Measurements from ENCODE around the gene ETV2.
"Not testable (repeated sequence)": the region's sequence is repeated elsewhere in the genome, so short reads cannot be mapped to it uniquely, and the experiment has no call there.

The ETV2 gene

DNA sequence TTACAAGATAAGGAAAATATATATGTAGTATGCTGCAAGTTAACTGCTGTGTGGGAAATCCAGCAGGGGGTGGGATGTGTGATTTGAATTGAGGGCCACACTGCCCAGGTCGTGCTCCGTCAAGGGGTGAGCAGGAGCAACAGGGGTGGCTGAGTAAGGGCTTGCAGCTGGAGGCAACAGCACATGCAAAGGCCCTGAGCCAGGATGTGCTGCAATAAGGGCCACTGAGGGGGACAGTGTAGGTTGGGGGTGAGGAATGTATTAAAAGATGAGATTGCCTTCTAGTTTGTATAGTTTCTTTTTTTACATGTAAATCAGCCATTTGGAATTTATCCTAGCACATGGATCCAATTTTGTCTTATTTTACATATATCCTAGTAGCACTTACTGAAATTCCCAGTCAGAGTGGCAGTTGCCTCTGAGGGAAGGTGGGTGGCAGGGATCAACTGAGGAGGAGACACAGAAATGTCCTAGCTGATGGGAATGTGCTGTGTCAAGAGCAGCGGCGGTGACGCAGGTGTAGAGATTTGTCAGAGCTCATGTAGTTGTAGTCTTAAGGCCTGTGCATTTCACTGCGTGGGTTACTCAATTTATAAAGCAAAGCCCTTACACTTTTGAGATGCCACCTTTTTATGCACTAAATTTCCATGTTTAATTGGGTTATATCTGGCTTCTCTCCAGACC, 18.1 kb upstream of the ETV2 start:
- H3K4me3 ChIP-seq (ENCODE audit: low read depth, low read length), result no peak overlapping the region

DNA sequence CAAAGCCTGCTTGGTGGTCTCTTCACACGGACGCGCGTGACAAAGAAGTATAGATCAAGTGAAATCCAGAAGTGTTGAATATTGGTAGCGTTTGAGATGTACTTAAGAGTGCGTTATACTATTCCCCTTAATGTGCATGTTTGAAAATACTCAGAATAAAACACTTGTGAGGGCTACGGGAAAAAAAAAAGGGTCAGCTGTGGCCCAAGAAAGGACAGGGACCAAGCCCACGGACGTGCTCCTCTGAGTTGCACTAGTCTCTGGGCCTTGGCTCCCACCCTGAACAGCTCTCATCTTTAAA, 13.3 kb upstream of the ETV2 start:
- H3K4me3 ChIP-seq (ENCODE audit: low read depth, low read length), result peak overlapping the region; percentile 79

DNA sequence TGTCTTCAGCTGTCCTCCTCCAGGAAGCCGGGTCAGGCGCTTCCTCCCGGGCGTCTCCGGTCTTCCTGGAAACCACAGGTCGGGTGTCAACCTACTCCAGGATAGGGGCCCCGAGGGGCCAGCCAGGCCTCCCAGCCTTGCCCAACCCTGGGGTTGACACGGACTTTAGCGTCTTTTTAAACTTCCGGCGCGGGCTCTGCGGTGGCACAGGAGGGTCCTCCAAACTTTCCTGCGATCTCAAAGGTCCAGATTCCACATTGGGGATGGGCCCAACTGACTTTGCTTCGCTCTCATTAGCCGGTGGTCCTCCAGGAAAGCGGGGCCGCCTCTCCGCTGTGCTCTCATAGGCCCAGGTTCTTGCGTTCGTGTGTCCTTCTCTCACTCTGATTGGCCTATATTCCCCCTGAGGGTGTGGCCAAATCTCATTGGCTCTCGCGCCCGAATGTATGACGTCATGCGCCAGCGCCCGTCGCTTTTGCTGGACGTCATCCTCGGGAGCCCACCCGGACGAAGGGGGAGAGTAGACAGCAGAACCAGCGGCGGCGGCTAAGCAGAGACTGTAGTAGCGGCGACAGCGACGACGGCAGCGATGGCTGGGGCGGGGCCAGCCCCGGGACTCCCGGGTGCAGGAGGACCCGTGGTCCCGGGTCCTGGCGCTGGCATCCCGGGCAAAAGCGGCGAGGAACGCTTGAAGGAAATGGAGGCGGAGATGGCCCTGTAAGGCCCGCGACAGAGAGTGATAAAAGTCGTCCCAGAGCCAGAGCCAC, 12.8 kb upstream of the ETV2 start, which contains the start of gene RBM42:
Gene RBM42 (plus strand): TSS at position 472 of the 767 bp plus-strand sequence. CDS start 118 bp downstream, at position 590.
- peak within 1 kb of the TSS; percentile 79 for H3K4me3 ChIP-seq (ENCODE audit: low read depth, low read length)

DNA sequence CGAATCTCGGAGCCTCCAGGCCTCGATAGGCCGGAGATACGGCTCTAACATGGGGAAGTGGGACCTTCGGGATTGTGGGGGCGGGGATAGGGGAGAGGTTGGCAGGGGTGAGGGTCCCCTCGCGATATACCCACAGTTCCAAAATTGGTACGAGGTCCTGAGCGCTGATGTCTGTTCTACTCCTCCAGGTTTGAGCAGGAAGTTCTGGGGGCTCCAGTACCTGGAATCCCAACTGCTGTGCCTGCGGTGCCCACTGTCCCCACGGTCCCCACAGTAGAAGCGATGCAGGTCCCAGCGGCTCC, 12.3 kb upstream of the ETV2 start:
- peak overlapping the region; percentile 79 for H3K4me3 ChIP-seq (ENCODE audit: low read depth, low read length)

DNA sequence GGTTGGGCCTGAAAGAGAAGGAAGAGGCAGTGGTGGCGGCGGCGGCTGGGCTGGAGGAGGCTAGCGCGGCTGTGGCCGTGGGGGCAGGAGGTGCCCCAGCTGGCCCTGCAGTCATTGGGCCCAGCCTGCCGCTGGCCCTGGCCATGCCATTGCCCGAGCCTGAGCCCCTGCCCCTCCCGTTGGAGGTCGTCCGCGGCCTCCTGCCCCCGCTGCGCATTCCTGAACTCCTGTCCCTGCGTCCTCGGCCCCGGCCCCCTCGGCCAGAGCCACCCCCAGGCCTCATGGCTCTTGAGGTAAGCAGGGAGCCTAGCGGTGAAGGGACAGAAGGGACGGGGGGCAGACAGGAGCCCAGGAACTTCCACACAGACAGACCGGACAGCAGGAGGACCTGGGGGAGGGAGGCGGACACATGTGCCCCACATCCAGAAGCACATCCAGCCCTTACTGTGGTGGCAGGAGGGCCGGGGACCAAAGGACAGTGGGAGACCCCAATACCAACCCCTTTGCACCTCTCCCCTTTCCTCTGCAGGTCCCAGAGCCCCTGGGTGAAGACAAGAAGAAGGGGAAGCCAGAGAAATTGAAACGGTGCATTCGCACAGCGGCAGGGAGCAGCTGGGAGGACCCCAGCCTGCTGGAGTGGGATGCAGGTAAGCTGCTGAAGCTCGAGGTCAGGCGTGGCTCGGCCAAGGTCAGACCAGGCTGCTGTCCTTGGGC, 7.7 kb upstream of the ETV2 start:
- H3K4me3 ChIP-seq (ENCODE audit: low read depth, low read length), result no peak overlapping the region

DNA sequence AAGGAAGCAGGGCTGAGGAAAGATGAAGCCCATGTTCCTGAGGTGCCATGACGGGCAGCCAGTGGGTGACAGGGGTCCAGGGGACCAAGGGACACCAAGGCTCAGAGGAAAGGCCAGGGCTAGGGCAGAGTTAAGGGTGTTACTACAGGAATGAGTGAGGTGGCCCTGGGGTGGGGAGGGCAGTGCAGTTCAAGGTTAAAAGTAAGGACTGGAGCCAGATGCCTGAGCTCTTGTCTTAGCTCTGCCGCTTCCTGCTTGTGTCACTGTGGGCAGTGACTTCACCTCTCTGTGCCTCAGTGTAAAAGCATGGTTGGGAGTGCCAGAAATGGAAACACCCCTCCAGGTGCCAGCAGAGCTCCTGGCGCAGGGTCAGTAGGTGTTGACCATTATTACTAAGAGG, 4.9 kb upstream of the ETV2 start:
- H3K4me3 ChIP-seq (ENCODE audit: low read depth, low read length), result no peak overlapping the region

DNA sequence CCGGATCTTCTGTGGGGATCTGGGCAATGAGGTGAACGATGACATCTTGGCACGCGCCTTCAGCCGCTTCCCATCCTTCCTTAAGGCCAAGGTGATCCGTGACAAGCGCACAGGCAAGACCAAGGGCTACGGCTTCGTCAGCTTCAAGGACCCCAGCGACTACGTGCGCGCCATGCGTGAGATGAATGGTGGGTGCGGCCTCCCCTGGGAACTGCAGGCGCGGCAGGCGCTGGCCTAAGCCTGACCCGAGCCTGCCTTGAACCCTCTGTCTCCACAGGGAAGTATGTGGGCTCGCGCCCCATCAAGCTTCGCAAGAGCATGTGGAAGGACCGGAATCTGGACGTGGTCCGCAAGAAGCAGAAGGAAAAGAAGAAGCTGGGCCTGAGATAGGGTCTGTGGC, 4.4 kb upstream of the ETV2 start:
- H3K4me3 ChIP-seq (ENCODE audit: low read depth, low read length), result no peak overlapping the region

DNA sequence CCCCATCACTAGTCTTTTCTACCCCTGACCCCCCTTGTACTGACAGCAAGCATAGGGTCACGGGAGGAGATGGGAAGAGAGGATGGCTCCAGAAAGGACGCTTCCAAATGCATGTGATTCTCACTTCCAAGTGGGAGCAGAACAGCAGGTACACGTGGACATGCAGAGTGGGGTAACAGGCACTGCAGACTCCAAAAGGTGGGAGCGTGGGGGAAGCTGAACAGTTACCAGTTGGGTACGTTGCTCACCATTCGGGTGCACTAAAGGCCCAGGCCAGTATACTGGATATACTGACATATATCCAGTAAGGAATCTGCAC, 2.3 kb upstream of the ETV2 start:
- no peak overlapping the region for H3K4me3 ChIP-seq (ENCODE audit: low read depth, low read length)

DNA sequence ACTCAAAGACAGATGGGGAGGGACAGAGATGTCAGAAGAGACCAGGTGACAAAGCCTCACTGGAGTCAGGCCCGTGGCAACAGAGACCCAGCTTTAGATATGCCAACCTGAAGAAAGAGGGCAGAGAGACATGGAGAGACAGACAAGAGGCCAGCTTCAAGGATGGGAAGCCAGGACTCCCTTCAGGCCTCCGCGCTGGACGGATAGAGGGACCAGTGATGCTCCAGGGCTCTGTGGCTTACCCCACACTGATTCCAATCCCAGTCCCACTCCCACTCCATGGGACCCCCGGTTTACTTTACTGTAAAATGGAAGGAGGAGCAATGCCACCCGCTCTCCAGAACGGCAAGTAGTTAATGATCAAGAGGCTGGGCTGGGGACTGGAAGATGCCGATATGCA, 1.7 kb upstream of the ETV2 start:
- no peak overlapping the region for H3K4me3 ChIP-seq (ENCODE audit: low read depth, low read length)

DNA sequence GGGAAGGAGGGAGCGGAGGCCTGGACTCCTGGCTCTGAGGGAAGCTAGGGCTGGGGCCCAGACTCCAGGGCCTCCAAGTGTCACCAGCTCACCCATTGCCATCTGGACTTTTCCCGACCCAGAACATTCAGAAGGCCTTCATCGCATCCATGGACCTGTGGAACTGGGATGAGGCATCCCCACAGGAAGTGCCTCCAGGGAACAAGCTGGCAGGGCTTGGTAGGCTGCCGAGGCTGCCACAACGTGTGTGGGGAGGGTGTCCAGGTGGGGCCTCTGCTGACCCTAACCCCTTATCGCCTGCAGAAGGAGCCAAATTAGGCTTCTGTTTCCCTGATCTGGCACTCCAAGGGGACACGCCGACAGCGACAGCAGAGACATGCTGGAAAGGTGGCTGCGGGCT, 767 bp downstream of the ETV2 start:
- no peak overlapping the region for H3K4me3 ChIP-seq (ENCODE audit: low read depth, low read length)

DNA sequence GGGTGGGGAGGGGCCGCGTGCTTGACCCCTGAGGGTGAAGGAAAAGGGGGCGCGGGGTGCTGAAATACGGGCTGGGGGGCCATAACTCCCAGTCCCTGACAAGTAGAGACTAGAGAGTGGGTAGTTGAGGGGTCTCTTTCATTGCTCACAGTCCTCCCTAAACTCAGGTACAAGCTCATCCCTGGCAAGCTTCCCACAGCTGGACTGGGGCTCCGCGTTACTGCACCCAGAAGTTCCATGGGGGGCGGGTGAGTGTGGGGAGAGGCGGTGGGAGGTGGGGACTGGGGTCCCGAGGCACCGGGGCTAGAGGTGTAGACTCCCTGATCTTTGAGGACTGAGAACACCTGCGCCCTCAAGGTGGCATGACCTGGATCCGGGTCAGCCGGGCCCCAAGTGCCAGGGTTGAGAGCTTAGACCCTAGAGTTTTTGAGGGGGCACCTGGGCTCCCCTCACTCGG, 1.3 kb downstream of the ETV2 start:
- H3K4me3 ChIP-seq (ENCODE audit: low read depth, low read length), result peak overlapping the region; percentile 47

DNA sequence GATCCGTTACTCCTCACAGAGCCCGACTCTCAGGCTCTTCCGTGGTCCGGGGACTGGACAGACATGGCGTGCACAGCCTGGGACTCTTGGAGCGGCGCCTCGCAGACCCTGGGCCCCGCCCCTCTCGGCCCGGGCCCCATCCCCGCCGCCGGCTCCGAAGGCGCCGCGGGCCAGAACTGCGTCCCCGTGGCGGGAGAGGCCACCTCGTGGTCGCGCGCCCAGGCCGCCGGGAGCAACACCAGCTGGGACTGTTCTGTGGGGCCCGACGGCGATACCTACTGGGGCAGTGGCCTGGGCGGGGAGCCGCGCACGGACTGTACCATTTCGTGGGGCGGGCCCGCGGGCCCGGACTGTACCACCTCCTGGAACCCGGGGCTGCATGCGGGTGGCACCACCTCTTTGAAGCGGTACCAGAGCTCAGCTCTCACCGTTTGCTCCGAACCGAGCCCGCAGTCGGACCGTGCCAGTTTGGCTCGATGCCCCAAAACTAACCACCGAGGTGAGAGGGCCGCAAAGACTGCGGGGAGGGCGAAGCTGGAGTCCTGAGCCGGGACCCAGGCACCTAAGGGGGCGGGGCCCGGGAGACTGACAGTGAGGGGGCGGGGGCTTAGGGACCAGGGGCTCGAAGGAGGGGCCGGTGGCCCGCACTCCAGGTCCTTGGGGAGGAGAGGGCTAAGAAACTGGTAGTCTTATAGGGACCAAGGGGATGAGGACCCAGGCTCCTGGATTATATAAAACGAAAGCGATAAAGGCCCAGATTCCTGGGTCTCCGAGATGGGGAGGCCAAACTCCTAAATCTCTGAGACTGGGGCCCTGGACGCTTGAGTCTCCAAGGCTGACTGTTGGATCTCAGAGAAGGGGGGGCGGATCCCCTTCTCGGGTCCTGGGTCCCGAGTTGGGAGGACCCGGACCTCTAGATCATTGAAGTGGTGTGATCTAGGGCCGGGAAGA, 2.0 kb downstream of the ETV2 start:
- peak overlapping the region; percentile 47 for H3K4me3 ChIP-seq (ENCODE audit: low read depth, low read length)

DNA sequence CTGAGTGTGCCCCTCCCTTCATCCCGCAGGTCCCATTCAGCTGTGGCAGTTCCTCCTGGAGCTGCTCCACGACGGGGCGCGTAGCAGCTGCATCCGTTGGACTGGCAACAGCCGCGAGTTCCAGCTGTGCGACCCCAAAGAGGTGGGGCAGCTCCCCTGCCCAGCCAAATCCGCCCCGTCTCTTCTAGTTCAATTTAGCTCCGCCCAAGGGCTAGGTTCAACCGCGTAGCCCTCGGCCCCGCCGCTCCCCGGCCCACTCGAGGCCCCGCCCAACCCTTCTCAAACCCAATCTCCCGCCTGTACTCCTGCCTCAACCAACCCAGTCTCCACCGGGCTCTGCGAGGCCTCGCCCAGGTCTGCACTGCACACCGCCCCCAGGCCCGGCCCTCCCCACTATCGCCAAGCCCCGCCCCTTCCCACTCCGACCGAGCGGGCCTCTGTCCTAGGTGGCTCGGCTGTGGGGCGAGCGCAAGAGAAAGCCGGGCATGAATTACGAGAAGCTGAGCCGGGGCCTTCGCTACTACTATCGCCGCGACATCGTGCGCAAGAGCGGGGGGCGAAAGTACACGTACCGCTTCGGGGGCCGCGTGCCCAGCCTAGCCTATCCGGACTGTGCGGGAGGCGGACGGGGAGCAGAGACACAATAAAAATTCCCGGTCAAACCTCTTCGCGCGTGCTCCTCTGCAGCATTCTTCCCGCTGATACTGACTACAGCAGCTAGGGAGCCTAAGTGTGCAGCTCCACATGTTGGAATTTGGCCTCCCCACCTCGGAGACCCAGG, 2.9 kb downstream of the ETV2 start:
- peak overlapping the region; percentile 30 for H3K4me3 ChIP-seq (ENCODE audit: low read depth, low read length)

DNA sequence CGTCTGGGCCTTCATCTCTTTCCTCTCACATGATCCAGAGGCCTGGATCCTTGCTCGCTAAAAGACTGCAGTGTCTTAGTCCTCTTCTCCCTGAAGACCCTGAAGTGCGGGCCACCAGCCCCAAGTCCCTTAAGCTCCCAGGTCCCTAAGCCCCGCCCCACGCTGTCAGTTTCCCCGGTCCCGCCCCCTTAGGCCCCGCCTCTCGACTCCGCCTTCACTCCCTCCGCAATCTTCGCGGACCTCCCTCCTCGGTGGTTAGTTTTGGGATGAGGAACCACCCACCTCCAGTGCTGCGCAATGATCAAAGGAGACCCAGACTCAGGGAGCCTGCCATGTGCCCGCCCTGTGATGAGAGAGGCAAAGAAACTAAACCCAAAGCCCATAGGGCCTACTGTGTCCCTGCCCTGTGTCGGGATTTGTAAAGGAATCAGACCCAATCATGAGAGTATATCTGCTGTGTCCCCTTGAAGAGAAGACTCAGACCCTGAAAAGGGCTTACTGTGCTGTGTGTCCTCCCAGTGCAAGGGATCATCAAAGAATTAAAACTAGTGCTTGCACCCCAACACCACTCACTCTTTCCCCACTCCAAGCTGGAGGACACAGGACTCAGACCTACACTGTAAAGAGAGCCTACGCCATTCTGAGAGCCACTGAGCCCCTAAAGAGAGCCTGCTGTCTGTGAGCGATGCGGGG, 3.6 kb downstream of the ETV2 start:
- peak overlapping the region; percentile 30 for H3K4me3 ChIP-seq (ENCODE audit: low read depth, low read length)

DNA sequence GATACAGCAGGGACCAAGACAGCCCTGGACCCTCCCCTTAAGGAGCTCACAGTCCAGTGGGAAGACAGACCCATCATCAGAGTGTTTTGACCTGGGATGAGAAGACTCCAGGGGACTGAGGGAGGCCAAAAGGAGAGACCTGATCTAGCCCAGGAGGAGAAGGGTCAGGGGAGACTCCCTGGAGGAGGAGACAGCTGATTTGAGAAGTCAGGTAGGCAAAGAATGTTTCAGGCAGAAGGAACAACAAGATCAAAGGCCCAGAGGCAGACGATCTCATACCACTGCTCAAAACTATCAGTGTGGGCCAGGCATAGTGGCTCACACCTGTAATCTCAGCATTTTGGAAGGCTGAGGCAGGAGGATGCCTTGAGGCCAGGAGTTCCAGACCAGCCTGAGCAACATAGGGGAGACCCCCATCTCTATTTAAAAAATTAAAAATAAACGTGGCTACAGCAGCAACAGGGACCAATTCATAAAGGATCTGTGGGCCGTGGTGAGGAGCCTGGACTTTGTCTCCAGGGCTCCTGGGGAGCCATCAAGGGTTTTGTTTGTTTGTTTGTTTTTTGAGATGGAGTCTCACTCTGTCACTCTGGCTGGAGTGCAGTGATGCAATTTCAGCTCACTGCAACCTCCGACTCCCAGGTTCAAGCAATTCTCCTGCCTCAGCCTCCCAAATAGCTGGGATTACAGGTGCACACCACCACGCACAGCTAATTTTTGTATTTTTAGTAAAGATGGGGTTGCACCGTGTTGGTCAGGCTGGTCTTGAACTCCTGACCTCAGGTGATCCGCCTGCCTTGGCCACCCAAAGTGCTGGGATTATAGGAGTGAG, 4.4 kb downstream of the ETV2 start:
- no peak overlapping the region for H3K4me3 ChIP-seq (ENCODE audit: low read depth, low read length)

DNA sequence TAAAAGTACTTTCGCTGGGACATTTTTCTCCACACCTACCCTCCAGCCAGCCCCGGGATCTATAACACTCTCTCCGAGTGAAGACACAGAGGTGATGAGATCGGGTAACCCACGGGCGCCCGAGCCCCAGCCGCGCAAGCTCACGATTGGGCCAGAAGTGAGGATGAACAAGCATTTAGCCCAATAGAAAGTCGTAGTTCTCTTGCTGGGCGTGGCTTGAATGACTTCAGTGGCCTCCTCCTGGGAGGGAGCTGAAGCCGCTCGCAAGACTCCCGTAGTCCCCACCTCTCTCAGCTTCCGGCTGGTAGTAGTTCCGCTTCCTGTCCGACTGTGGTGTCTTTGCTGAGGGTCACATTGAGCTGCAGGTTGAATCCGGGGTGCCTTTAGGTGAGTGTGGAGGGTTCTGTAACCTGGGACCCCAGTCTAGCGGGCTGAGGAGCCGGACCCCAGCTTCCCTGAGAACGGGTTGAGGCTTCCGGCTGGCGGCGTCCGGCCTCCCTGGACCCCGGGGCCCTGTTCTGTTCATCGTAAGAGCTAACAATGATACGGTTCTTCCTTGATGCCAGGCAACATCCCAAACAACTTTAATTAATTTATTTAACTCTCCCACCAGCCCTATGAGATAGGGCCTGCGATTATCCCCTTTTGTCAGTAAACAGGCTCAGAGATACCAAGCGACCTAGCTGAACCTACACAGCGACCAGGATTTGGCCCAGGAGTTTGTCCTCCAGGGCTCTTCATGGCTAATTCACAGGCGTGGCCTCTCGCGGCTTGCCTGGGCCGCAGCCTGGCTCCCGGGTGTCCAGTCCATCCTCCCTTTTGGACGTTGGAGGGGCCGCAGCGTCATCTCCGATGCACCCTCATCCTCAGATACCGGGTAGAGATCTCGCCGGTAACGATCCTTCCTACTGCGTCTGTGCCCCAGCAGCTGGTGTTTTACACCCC, 6.7 kb downstream of the ETV2 start, which contains the start of gene COX6B1:
Gene COX6B1 (plus strand): TSS at position 307 of the 945 bp plus-strand sequence. CDS start 2,921 bp downstream, outside the sequence.
- H3K4me3 ChIP-seq (ENCODE audit: low read depth, low read length), result peak within 1 kb of the TSS; percentile 90

DNA sequence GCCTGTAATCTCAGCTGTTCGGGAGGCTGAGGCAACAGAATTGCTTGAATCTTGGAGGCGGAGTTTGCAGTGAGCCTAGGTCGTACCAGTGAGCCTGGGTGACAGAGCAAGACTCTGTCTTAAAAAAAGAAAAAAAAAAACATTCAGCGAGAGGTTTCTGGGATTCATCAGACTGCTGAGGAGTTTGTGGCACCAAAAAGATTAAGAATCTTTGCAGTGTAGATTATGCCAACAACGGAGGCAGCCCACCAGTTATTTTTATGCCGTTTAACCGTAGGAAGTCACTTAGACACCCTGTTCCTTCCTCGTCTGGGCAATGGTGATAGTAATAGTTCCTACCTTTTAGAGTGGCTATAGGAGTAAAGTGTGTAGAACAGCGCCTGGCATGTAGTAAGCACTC, 9.0 kb downstream of the ETV2 start:
- H3K4me3 ChIP-seq (ENCODE audit: low read depth, low read length), result no peak overlapping the region

DNA sequence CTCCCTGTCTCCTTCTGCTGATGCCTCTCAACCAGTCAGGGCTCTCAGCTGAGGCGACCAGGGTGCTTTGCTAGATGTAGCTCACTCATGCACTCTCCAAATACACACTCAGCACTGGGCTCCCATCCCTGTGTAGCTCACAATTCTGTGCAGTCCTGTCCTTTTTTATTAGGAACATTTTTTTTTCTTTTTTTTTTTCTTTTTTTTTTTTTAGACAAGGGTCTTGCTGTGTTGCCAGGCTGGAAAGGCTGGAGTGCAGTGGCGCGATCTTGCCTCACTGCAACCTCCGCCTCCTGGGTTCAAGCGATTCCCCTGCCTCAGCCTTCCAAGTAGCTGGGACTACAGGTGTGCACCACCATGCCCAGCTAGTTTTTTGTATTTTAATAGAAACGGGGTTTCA, 13.3 kb downstream of the ETV2 start:
- H3K4me3 ChIP-seq (ENCODE audit: low read depth, low read length), result not testable (repeated sequence)
